ENCODE data around the gene ZNF33A. TPM values are rescaled to one million over a fixed set of nuclear protein-coding genes. Genes with fewer than 3 reads are reported as not detected.
A peak's percentile ranks its signal among the peaks of the same experiment; 100 is the strongest.
"Not testable (repeated sequence)": the region's sequence is repeated elsewhere in the genome, so short reads cannot be mapped to it uniquely, and the experiment has no call there.

Gene ZNF33A
- total RNA-seq, 1 donor from 2014 or later: 19.5 TPM

DNA sequence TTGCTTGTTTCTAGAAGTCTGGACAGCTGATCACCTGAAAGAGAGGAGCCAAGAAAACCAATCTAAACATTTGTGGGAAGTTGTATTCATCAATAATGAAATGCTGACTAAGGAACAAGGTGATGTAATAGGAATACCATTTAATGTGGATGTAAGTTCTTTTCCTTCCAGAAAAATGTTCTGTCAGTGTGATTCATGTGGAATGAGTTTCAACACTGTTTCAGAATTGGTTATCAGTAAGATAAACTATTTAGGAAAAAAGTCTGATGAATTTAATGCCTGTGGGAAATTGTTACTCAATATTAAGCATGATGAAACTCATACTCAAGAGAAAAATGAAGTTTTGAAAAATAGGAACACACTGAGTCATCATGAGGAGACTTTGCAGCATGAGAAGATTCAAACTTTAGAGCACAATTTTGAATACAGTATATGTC lies 43.9 kb downstream of the ZNF33A start:
- intact Hi-C loops (cut with micrococcal nuclease): no loop called here
- Mint-ChIP-seq H3K4me1 (ENCODE audit: low read depth) (no peaks in the 10 kb centered on the region), H3K27ac (no peak overlapping the region)

DNA sequence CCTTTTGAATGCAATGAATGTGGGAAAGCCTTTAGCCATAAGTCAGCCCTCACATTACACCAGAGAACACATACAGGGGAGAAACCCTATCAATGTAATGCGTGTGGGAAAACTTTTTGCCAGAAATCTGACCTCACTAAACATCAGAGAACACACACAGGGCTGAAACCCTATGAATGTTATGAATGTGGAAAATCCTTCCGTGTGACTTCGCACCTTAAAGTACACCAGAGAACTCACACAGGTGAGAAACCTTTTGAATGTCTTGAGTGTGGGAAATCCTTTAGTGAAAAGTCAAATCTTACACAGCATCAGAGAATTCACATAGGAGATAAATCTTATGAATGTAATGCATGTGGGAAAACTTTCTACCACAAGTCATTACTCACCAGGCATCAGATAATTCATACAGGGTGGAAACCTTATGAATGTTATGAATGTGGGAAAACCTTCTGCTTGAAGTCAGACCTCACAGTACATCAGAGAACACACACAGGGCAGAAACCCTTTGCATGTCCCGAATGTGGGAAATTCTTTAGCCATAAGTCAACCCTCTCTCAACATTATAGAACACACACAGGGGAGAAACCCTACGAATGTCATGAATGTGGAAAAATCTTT lies 44.9 kb downstream of the ZNF33A start:
- H3K4me3 Mint-ChIP-seq (ENCODE audit: low read depth); DNase-seq (ENCODE audit: low spot score); intact Hi-C loops (cut with micrococcal nuclease); H3K27ac Mint-ChIP-seq; H3K27me3 Mint-ChIP-seq (ENCODE audit: low read depth); H3K4me1 Mint-ChIP-seq (ENCODE audit: low read depth): not testable (repeated sequence)
- Mint-ChIP-seq H3K36me3 (ENCODE audit: low read depth) (peaks cover 91% of the 10 kb centered on the region), H3K9me3 (peaks cover 84% of the 10 kb centered on the region)

More for the DNA sequence above, 43.9 kb downstream of the ZNF33A start:
- DNase-seq (ENCODE audit: low spot score): no peak
- H3K36me3 Mint-ChIP-seq (ENCODE audit: low read depth): peaks cover 92% of the 10 kb centered on the region
- H3K4me3 Mint-ChIP-seq (ENCODE audit: low read depth): no peak overlapping the region
- no peaks in the 10 kb centered on the region for H3K27me3 Mint-ChIP-seq (ENCODE audit: low read depth)
- peaks cover 87% of the 10 kb centered on the region for H3K9me3 Mint-ChIP-seq

DNA sequence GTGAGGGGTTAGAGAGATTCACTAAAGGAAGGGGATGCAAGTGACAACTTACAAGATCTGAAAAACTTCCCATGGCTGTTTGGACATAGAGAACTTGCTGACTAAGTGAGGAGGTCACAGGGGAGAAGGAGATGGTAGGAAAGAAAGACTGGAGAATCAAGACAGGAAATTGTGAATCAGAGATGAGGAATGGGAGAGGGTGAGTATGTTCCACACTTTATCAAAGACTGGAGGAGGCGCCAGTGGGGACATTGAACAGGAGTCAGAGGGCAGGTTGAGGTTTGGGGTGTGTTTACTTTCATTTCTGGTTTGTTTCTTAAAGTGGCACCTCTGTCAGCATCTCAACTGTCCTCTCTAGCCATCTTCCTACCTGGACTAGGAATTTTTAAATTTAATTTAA lies 59.2 kb downstream of the ZNF33A start:
- H3K4me1 Mint-ChIP-seq (ENCODE audit: low read depth); H3K27ac Mint-ChIP-seq; H3K36me3 Mint-ChIP-seq (ENCODE audit: low read depth); DNase-seq (ENCODE audit: low spot score); H3K27me3 Mint-ChIP-seq (ENCODE audit: low read depth); intact Hi-C loops (cut with micrococcal nuclease); H3K4me3 Mint-ChIP-seq (ENCODE audit: low read depth): not testable (repeated sequence)
- H3K9me3 Mint-ChIP-seq: peaks cover 14% of the 10 kb centered on the region

DNA sequence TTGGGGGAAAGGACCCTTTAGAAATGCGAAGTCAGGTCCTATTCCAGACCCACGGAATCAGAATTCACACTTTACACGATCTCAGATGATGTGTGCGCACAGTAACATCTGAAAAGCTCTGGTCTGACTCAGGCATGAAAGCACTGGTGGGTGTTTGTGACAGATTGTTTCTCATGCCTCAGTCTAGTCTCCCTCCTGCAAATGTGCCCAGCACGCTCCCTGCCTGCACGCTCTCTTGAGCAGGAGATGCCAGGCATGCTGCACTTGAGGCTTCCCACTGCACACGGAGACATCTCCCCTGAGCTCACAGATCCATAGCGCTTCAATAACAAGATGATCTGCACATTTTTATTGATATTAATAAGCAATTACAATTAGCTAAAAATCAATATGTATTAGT lies 60.0 kb downstream of the ZNF33A start:
- Mint-ChIP-seq H3K4me1 (ENCODE audit: low read depth) (peaks cover 2% of the 10 kb centered on the region), H3K9me3 (peaks cover 17% of the 10 kb centered on the region), H3K27ac (no peak overlapping the region), H3K27me3 (ENCODE audit: low read depth) (no peaks in the 10 kb centered on the region), H3K36me3 (ENCODE audit: low read depth) (peaks cover under 1% of the 10 kb centered on the region), H3K4me3 (ENCODE audit: low read depth) (no peak overlapping the region)
- no peak for DNase-seq (ENCODE audit: low spot score)
- intact Hi-C loops (cut with micrococcal nuclease): no loop called here

DNA sequence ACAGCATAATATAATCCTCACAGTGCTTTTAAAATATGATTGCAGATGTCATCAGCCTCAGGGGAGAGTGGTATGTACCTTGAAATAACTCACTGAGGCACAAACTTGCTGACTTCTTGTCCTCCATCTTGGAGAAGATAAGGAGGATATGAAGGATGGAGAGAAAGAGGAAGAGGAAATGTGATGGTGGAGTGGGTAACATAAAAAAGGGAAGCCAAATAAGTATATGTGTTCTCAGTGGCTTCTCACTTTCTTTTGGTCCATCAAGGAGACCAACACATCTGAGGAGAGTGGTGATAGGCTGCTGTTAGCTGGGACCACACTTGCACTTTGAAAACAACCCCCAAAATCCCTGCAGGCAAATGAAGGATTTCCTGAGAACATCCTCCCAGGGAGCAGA lies 62.1 kb downstream of the ZNF33A start:
- Mint-ChIP-seq H3K4me3 (ENCODE audit: low read depth) (no peak overlapping the region), H3K27me3 (ENCODE audit: low read depth) (no peaks in the 10 kb centered on the region), H3K27ac (no peak overlapping the region), H3K4me1 (ENCODE audit: low read depth) (peaks cover 2% of the 10 kb centered on the region), H3K9me3 (peaks cover 33% of the 10 kb centered on the region), H3K36me3 (ENCODE audit: low read depth) (no peaks in the 10 kb centered on the region)
- DNase-seq (ENCODE audit: low spot score): no peak
- intact Hi-C loops (cut with micrococcal nuclease): no loop called here

DNA sequence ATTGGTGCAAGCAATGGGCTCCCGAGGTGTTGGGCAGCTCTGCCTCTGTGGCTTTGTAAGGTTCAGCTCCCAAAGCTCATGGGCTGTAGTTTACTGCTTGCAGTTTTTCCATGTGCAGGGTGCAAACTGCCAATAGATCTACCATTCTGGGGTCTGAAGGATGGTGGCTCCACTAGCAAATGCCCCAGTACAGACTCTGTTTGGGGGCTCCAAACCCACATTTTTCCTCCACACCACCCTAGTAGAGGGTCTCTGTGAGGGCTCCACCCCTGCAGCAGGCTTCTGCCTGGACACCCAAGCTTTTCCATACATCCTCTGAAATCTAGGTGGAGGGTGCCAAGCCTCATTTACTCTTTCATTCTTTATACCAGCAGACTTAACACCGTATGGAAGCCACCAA lies 66.2 kb downstream of the ZNF33A start:
- Mint-ChIP-seq H3K9me3 (peaks cover 45% of the 10 kb centered on the region), H3K27me3 (ENCODE audit: low read depth) (no peaks in the 10 kb centered on the region), H3K36me3 (ENCODE audit: low read depth) (no peaks in the 10 kb centered on the region), H3K27ac (no peak overlapping the region), H3K4me1 (ENCODE audit: low read depth) (no peaks in the 10 kb centered on the region), H3K4me3 (ENCODE audit: low read depth) (no peak overlapping the region)
- intact Hi-C loops (cut with micrococcal nuclease): no loop called here
- DNase-seq (ENCODE audit: low spot score): no peak

DNA sequence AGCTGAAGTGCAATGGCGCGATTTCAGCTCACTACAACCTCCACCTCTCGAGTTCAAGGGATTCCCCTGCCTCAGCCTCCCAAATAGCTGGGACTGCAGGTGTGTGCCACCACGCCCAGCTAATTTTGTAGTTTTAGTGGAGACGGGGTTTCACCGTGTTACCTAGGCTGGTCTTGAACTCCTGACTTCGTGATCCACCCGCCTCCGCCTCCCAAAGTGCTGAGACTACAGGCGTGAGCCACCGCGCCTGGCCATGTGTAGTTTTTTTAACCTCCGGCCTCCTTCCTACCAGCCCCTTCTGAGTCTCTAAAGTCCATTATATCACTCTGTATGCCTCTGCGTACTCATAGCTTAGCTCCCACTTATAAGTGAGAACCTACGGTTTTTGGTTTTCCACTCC lies 82.8 kb downstream of the ZNF33A start:
- peaks cover 19% of the 10 kb centered on the region for H3K4me1 Mint-ChIP-seq (ENCODE audit: low read depth)
- H3K27me3 Mint-ChIP-seq (ENCODE audit: low read depth); DNase-seq (ENCODE audit: low spot score); intact Hi-C loops (cut with micrococcal nuclease): not testable (repeated sequence)
- H3K27ac Mint-ChIP-seq: peak overlapping the region; percentile 93
- H3K36me3 Mint-ChIP-seq (ENCODE audit: low read depth): peaks cover 40% of the 10 kb centered on the region
- H3K4me3 Mint-ChIP-seq (ENCODE audit: low read depth): peak overlapping the region; percentile 91
- H3K9me3 Mint-ChIP-seq: peaks cover 23% of the 10 kb centered on the region

DNA sequence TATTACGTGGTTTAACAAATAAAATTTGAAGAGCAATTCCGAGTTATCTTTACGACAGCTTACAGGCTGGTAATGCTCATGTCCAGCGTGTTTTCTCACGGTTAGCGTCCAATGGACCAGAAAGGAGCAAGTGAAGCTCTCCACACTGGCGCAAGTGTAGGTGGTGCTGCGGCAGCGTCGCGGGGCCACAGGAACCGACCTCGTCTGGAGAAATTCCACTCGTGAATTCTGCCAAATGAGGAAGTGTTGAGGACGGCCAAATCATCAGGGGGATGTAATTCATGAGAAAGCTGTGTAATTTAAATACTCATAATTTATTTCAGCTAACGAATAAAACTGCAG lies 83.3 kb downstream of the ZNF33A start:
- Mint-ChIP-seq H3K4me1 (ENCODE audit: low read depth) (peaks cover 19% of the 10 kb centered on the region), H3K27ac (peak overlapping the region; percentile 93), H3K27me3 (ENCODE audit: low read depth) (no peaks in the 10 kb centered on the region), H3K9me3 (peaks cover 28% of the 10 kb centered on the region), H3K4me3 (ENCODE audit: low read depth) (peak overlapping the region; percentile 91), H3K36me3 (ENCODE audit: low read depth) (peaks cover 44% of the 10 kb centered on the region)
- no peak for DNase-seq (ENCODE audit: low spot score)
- intact Hi-C loops (cut with micrococcal nuclease): loop anchor here (1.0 to 2.0 kb wide), 5 partner anchors 47 to 236 kb away; partner anchors contain the start of genes ZNF248, ZNF25 and ZNF33A

DNA sequence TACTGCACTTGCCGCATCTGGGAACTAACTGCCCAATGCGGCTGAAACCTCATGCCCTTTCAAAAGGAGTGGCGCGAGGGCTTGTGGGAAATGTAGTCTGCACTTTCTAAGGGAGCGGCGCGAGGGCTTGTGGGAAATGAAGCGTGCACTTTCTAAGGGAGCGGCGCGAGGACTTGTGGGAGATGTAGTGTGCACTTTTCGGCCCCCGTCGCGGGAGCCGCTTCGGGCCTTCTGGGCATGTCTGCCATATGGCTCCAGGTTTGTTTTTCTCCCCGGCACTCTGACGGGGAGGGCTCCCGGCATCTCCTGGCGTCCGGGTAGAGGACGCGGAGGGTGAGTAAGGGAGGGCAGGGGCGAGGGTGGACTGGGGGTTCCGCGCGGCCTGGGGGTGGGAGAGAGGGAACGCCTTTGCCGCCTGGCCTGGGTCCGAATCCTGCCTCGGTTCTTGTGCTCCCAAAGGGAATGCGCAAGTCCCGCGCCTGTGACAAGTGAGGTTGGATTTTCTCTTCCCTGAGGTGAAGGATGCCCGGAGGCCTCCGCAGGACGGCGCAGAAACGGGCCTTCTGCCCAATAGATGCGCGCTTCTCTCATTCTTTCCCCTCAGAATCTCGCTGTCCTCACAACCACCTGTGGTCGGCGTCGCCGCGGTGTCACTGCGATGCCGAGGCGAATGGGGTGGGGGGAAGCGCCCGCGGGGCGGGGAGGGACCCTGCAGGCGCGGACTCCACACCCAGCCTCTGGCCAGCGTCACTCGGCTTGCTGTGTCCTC lies 83.9 kb downstream of the ZNF33A start, which contains the start of gene ZNF37A:
Gene ZNF37A (plus strand): TSS at position 180 of the 769 bp plus-strand sequence. CDS start 2,281 bp downstream, outside the sequence.
- H3K4me3 Mint-ChIP-seq (ENCODE audit: low read depth): peak within 1 kb of the TSS; percentile 91
- H3K27me3 Mint-ChIP-seq (ENCODE audit: low read depth): no peaks in the 10 kb centered on the region
- peak; percentile 86 for DNase-seq (ENCODE audit: low spot score)
- intact Hi-C loops (cut with micrococcal nuclease): loop anchor here (1.0 to 2.0 kb wide), 5 partner anchors 48 to 237 kb away; partner anchors contain the start of genes ZNF248, ZNF25 and ZNF33A
- H3K4me1 Mint-ChIP-seq (ENCODE audit: low read depth): peaks cover 22% of the 10 kb centered on the region
- peaks cover 33% of the 10 kb centered on the region for H3K9me3 Mint-ChIP-seq
- peak within 1 kb of the TSS; percentile 93 for H3K27ac Mint-ChIP-seq
- H3K36me3 Mint-ChIP-seq (ENCODE audit: low read depth): peaks cover 50% of the 10 kb centered on the region

DNA sequence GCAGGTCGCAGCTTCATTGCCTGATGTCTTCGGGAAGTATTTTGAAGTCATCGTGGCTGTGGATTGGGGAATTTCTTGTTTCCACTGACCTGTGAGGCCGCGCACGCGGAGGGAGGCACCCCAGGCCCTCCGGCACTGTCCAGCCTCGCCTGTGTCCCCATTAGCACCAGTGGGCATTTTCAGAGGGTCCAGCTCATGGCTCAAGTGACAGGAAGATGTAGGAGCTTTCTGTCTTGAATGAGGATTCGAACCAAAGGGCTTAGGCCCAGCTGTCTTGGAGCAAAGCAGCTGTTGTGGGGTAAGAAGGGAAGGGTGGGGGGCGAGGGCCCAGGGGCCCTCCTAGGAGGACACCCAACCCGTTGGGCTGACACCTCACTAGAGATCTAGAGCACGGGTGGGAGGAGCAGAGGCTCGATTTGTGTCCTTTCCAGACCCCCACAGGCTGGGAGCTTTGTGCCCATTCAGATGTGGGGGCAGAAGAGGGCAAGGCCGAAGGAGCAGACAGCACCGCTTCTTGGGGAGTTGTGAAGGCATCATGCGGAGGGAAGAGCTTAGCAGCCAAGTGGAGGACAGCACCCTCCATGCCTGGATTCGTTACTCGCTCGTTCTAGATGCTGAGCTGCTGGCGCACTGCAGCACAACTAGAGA lies 84.6 kb downstream of the ZNF33A start:
- no peak for DNase-seq (ENCODE audit: low spot score)
- Mint-ChIP-seq H3K27me3 (ENCODE audit: low read depth) (no peaks in the 10 kb centered on the region), H3K4me1 (ENCODE audit: low read depth) (peaks cover 22% of the 10 kb centered on the region), H3K9me3 (peaks cover 40% of the 10 kb centered on the region), H3K4me3 (ENCODE audit: low read depth) (peak overlapping the region; percentile 91), H3K27ac (peak overlapping the region; percentile 93), H3K36me3 (ENCODE audit: low read depth) (peaks cover 57% of the 10 kb centered on the region)
- intact Hi-C loops (cut with micrococcal nuclease): loop anchor here (1.0 to 2.0 kb wide), 5 partner anchors 48 to 238 kb away; partner anchors contain the start of genes ZNF248, ZNF25 and ZNF33A

DNA sequence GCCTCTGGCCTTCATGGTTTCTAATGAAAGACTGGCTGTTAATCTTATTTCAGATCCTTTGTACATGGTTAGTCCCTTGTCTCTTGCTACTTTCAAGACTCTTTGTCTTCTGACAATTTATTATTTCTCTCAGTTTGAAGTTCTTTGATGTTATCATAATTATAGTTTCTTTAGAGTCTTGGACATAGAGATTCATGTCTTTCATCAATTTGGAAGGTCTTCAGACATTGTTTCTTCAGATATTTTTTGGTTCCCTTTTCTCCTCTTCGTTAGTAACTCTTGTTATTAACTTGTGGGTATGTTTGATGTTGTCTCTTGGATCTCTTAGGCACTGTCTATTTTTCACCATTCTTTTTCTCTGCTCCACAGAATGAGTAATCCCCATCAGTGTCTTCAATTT lies 92.4 kb downstream of the ZNF33A start:
- Mint-ChIP-seq H3K36me3 (ENCODE audit: low read depth) (peaks cover 100% of the 10 kb centered on the region), H3K4me1 (ENCODE audit: low read depth) (peaks cover 3% of the 10 kb centered on the region), H3K9me3 (peaks cover 96% of the 10 kb centered on the region), H3K4me3 (ENCODE audit: low read depth) (no peak overlapping the region), H3K27me3 (ENCODE audit: low read depth) (no peaks in the 10 kb centered on the region), H3K27ac (no peak overlapping the region)
- DNase-seq (ENCODE audit: low spot score): no peak
- intact Hi-C loops (cut with micrococcal nuclease): no loop called here

DNA sequence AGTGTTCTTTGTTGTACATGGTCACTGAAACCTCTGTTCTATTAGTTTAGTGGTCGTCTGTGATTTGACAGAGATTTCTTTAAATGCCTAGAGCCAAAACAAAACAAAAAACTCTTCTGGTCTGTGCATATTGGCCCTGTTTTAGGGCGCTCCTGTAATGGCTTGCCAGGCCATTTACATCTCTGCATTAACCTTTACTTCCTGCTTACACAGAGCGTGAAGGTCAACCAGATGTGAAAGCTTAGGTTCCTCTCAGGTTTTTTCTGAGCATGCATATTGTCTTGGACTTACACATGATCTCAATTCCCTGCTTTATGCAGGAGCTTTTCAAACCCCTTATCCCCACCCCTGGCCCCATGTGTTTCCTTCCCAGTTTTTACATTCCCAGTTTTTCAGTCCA lies 93.3 kb downstream of the ZNF33A start:
- intact Hi-C loops (cut with micrococcal nuclease): no loop called here
- Mint-ChIP-seq H3K4me1 (ENCODE audit: low read depth) (peaks cover 3% of the 10 kb centered on the region), H3K27me3 (ENCODE audit: low read depth) (no peaks in the 10 kb centered on the region), H3K27ac (no peak overlapping the region), H3K36me3 (ENCODE audit: low read depth) (peaks cover 96% of the 10 kb centered on the region), H3K4me3 (ENCODE audit: low read depth) (no peak overlapping the region), H3K9me3 (peaks cover 96% of the 10 kb centered on the region)
- no peak for DNase-seq (ENCODE audit: low spot score)

DNA sequence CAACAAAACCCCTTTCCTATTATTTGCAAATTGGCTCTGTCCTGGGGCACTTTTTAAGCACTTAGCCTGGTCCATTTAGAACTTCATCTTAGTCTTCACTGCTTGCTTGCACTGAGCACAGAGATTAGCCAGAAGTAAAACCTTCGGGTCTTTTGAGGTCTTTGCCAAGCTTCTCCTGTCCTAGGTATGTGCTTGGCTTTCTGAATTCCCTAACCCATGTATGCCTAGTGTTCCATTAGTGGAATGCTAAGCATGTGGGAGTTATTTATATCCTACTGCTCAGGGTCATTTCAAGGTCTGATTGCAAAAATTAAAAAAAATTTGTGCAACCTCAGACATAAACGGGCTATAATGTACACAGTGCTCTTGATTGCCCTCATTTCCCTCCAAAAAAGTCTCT lies 101.7 kb downstream of the ZNF33A start:
- H3K4me3 Mint-ChIP-seq (ENCODE audit: low read depth): no peak overlapping the region
- H3K27ac Mint-ChIP-seq: no peak overlapping the region
- intact Hi-C loops (cut with micrococcal nuclease): no loop called here
- H3K36me3 Mint-ChIP-seq (ENCODE audit: low read depth): peaks cover 70% of the 10 kb centered on the region
- no peaks in the 10 kb centered on the region for H3K27me3 Mint-ChIP-seq (ENCODE audit: low read depth)
- peaks cover 85% of the 10 kb centered on the region for H3K9me3 Mint-ChIP-seq
- H3K4me1 Mint-ChIP-seq (ENCODE audit: low read depth): no peaks in the 10 kb centered on the region
- DNase-seq (ENCODE audit: low spot score): no peak

Measured in activated T-helper 2 cell treated with anti-CD3 and anti-CD28 coated beads, Interferon-gamma antibody, Interleukin-2, Interleukin-4, amounts not matched to agents 10 μg/mL and 5 μg/mL and 100 μg/mL, durations not matched to agents 14 hours and 24 hours and 36 hours (primary cell).